Measurements from ENCODE around the gene EPB41L3. TPM values are rescaled to one million over a fixed set of nuclear protein-coding genes. Genes with fewer than 3 reads are reported as not detected.
A peak's percentile ranks its signal among the peaks of the same experiment; 100 is the strongest.

Gene EPB41L3
- total RNA-seq, result 90.9 TPM

GRCh38 chr18:5543773-5544389 is at the start of gene EPB41L3:
Gene EPB41L3, minus strand, starts transcription at chr18:5543997. Its CDS starts 54,814 bp downstream, at chr18:5489183.
- peak in 1 of 2 donors; percentile 68 for DNase-seq (ENCODE audit: low spot score in 2 of 2)
- H3K27ac ChIP-seq, result peak within 1 kb of the TSS; percentile 27 to 41
- H3K4me1 ChIP-seq, result no peaks in the 10 kb centered on the region
- TF ChIP-seq, protein P1, sequence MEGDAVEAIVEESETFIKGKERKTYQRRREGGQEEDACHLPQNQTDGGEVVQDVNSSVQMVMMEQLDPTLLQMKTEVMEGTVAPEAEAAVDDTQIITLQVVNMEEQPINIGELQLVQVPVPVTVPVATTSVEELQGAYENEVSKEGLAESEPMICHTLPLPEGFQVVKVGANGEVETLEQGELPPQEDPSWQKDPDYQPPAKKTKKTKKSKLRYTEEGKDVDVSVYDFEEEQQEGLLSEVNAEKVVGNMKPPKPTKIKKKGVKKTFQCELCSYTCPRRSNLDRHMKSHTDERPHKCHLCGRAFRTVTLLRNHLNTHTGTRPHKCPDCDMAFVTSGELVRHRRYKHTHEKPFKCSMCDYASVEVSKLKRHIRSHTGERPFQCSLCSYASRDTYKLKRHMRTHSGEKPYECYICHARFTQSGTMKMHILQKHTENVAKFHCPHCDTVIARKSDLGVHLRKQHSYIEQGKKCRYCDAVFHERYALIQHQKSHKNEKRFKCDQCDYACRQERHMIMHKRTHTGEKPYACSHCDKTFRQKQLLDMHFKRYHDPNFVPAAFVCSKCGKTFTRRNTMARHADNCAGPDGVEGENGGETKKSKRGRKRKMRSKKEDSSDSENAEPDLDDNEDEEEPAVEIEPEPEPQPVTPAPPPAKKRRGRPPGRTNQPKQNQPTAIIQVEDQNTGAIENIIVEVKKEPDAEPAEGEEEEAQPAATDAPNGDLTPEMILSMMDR (IDR thresholded peaks at IDR 0.05), result no peak
- H3K9me3 ChIP-seq, result no peaks in the 10 kb centered on the region
- no peaks in the 10 kb centered on the region for H3K36me3 ChIP-seq
- peak within 1 kb of the TSS; percentile 61 to 64 for H3K4me3 ChIP-seq
- H3K27me3 ChIP-seq, result no peaks in the 10 kb centered on the region
- intact Hi-C loops (cut with DNase I), result no loop called here

DNA sequence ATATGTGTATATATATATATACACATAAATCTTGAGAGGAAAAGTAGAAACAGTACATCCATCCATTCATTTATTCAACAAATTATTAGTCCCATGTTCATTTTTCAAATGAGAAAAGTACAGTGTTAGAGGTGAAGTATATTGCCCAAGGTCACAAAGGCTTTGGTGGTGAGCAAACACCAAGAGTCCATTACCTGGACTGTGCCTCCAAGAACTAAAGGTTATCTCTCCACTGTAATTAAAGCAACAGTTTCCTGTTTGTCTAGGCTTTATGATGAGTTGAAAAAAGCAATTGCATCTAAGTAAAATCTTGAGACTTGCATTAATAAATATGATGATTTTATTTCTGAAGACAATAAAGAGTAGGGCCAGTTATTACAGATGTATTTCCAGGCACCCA is 44.7 kb upstream of the EPB41L3 start:
- no peak overlapping the region for H3K4me3 ChIP-seq
- intact Hi-C loops (cut with DNase I), result no loop called here
- H3K27ac ChIP-seq, result no peak overlapping the region
- no peaks in the 10 kb centered on the region for H3K9me3 ChIP-seq
- DNase-seq (ENCODE audit: low spot score in 2 of 2), result no peak
- TF ChIP-seq, protein P1 (IDR thresholded peaks at IDR 0.05), result no peak
- H3K36me3 ChIP-seq, result no peaks in the 10 kb centered on the region
- no peaks in the 10 kb centered on the region for H3K4me1 ChIP-seq
- H3K27me3 ChIP-seq, result no peaks in the 10 kb centered on the region

- no peak overlapping the region for H3K4me3 ChIP-seq
- no peaks in the 10 kb centered on the region for H3K4me1 ChIP-seq
- TF ChIP-seq, protein P1 (IDR thresholded peaks at IDR 0.05), result no peak
- H3K27me3 ChIP-seq, result no peaks in the 10 kb centered on the region
- H3K36me3 ChIP-seq, result no peaks in the 10 kb centered on the region
- no peak overlapping the region for H3K27ac ChIP-seq
- no peak for DNase-seq (ENCODE audit: low spot score in 2 of 2)
- no peaks in the 10 kb centered on the region for H3K9me3 ChIP-seq
- intact Hi-C loops (cut with DNase I), result no loop called here
Observed at GRCh38 chr18:5585653-5586052, 41.9 kb upstream of the EPB41L3 start.

- Histone ChIP-seq H3K27ac (no peak overlapping the region), H3K4me3 (no peak overlapping the region), H3K9me3 (no peaks in the 10 kb centered on the region), H3K4me1 (no peaks in the 10 kb centered on the region), H3K36me3 (no peaks in the 10 kb centered on the region), H3K27me3 (no peaks in the 10 kb centered on the region)
- DNase-seq (ENCODE audit: low spot score in 2 of 2), result no peak
- intact Hi-C loops (cut with DNase I), result no loop called here
- TF ChIP-seq, protein P1 (IDR thresholded peaks at IDR 0.05), result no peak
Observed at GRCh38 chr18:5584746-5585417, 41.1 kb upstream of the EPB41L3 start.

- Histone ChIP-seq H3K27me3 (no peaks in the 10 kb centered on the region), H3K4me1 (no peaks in the 10 kb centered on the region), H3K27ac (peak overlapping the region; percentile 32 to 40), H3K36me3 (no peaks in the 10 kb centered on the region), H3K9me3 (no peaks in the 10 kb centered on the region), H3K4me3 (no peak overlapping the region)
- DNase-seq (ENCODE audit: low spot score in 2 of 2), result no peak
- intact Hi-C loops (cut with DNase I), result no loop called here
- TF ChIP-seq, protein P1 (IDR thresholded peaks at IDR 0.05), result no peak
Observed at GRCh38 chr18:5582849-5583681, 39.3 kb upstream of the EPB41L3 start.
